GM23338 (cell line): Measurements from ENCODE around the gene IL21R. TPM values are rescaled to one million over a fixed set of nuclear protein-coding genes. Genes with fewer than 3 reads are reported as not detected.

ENCODE experiments used
- ATAC-seq: fragments of 200-7000 bp; cut with Tn5 transposase; 3 replicates; pipeline ENCODE4 v1.9.1; 2020
- DNase-seq: peaks from one replicate; pipeline ENCODE4 v3.0.0-alpha.2; 2015; ENCODE audit warnings: low spot score
- H2AFZ ChIP-seq: fragments of 200-600 bp; sonication (generic); 2 replicates; pipeline ENCODE4 v1.8.0; 2016; ENCODE audit warnings: antibody characterized with exemption, mild to moderate bottlenecking, moderate library complexity
- H3F3A ChIP-seq: fragments of 200-600 bp; sonication (generic); replicated peaks from 2 replicates; pipeline ENCODE4 v1.8.0; 2017; ENCODE audit warnings: antibody characterized with exemption, mixed run types, low read depth
- H3K27ac ChIP-seq: fragments of 200-600 bp; sonication (generic); 2 replicates; pipeline ENCODE4 v1.6.1; 2016; ENCODE audit warnings: low read depth
- H3K27me3 ChIP-seq: fragments of 200-600 bp; sonication (generic); 2 replicates; pipeline ENCODE4 v1.8.0; 2016; ENCODE audit warnings: mild to moderate bottlenecking, mixed run types, moderate library complexity; ENCODE audit not compliant: insufficient read depth
- H3K36me3 ChIP-seq: fragments of 200-600 bp; sonication (generic); 2 replicates; pipeline ENCODE4 v1.8.0; 2016; ENCODE audit warnings: mild to moderate bottlenecking; ENCODE audit not compliant: insufficient read depth
- H3K4me1 ChIP-seq: fragments of 200-600 bp; sonication (generic); 2 replicates; pipeline ENCODE4 v1.8.0; 2016; ENCODE audit warnings: mild to moderate bottlenecking, moderate library complexity; ENCODE audit not compliant: insufficient read depth
- H3K4me2 ChIP-seq: fragments of 200-600 bp; sonication (generic); 2 replicates; pipeline ENCODE4 v1.7.1; 2017; ENCODE audit warnings: mixed run types
- H3K4me3 ChIP-seq: fragments of 200-600 bp; sonication (generic); 2 replicates; pipeline ENCODE4 v1.6.1; 2016; ENCODE audit warnings: mixed run types
- H3K79me2 ChIP-seq: fragments of 200-600 bp; sonication (generic); replicated peaks from 2 replicates; pipeline ENCODE4 v1.8.0; 2017; ENCODE audit warnings: mild to moderate bottlenecking; ENCODE audit not compliant: insufficient read depth
- H3K9me2 ChIP-seq: fragments of 200-600 bp; sonication (generic); 2 replicates; pipeline ENCODE4 v1.8.0; 2017; ENCODE audit not compliant: insufficient read depth
- H4K20me1 ChIP-seq: fragments of 200-600 bp; sonication (generic); replicated peaks from 2 replicates; pipeline ENCODE4 v1.8.0; 2017; ENCODE audit warnings: mild to moderate bottlenecking; ENCODE audit not compliant: insufficient read depth
- H3K27ac Mint-ChIP-seq: 2 replicates; pipeline ENCODE4 v1.8.0; 2020; ENCODE audit warnings: inconsistent platforms, mild to moderate bottlenecking, moderate library complexity, mixed read lengths
- H3K27me3 Mint-ChIP-seq: 3 replicates; pipeline ENCODE4 v1.8.0; 2022; ENCODE audit warnings: low read depth, mild to moderate bottlenecking, moderate library complexity, mixed read lengths, inconsistent platforms; ENCODE audit not compliant: insufficient read depth, poor library complexity
- H3K36me3 Mint-ChIP-seq: 3 replicates; pipeline ENCODE4 v1.8.0; 2021; ENCODE audit warnings: low read depth, mild to moderate bottlenecking, inconsistent platforms, moderate library complexity, mixed read lengths
- H3K4me1 Mint-ChIP-seq: 3 replicates; pipeline ENCODE4 v1.8.0; 2020; ENCODE audit warnings: mild to moderate bottlenecking, inconsistent platforms, mixed read lengths
- H3K4me3 Mint-ChIP-seq: 3 replicates; pipeline ENCODE4 v1.8.0; 2021; ENCODE audit warnings: moderate library complexity, mild to moderate bottlenecking, inconsistent platforms, mixed read lengths
- H3K9me3 Mint-ChIP-seq: 3 replicates; pipeline ENCODE4 v1.8.0; 2020; ENCODE audit warnings: moderate library complexity, mild to moderate bottlenecking, inconsistent platforms, mixed read lengths
- EZH2 ChIP-seq: fragments of 200-600 bp; sonication (generic); IDR thresholded peaks from one replicate; pipeline ENCODE4 v1.8.0; 2017; ENCODE audit warnings: antibody characterized with exemption, mild to moderate bottlenecking, low read depth; ENCODE audit not compliant: unreplicated experiment
- EZH2phosphoT487 ChIP-seq: fragments of 200-600 bp; sonication (generic); IDR thresholded peaks from one replicate; pipeline ENCODE4 v1.8.1; 2018; ENCODE audit warnings: antibody characterized with exemption; ENCODE audit not compliant: unreplicated experiment
- JUNB ChIP-seq: IDR thresholded peaks from one replicate; pipeline ENCODE4 v1.6.1; 2016; ENCODE audit warnings: antibody characterized with exemption; ENCODE audit not compliant: unreplicated experiment
- NANOG ChIP-seq: IDR thresholded peaks from 2 replicates; pipeline ENCODE4 v1.6.1; 2016; ENCODE audit warnings: antibody characterized with exemption, borderline replicate concordance
- POLR2AphosphoS5 ChIP-seq: IDR thresholded peaks from 2 replicates; pipeline ENCODE4 v1.6.1; 2016; ENCODE audit warnings: antibody characterized with exemption, low read depth
- STAT1 ChIP-seq: IDR thresholded peaks from one replicate; pipeline ENCODE4 v1.6.1; 2016; ENCODE audit warnings: antibody characterized with exemption; ENCODE audit not compliant: unreplicated experiment
- ZNF114 ChIP-seq: fragments of 250-450 bp; sonication (Bioruptor Pico); IDR thresholded peaks from 2 replicates; pipeline ENCODE4 v1.5.0; 2020; ENCODE audit warnings: mild to moderate bottlenecking, moderate library complexity
- polyA plus RNA-seq: library from polyadenylated mRNA; unstranded; fragments of >200 nt; fragmentation: Nextera tagmentation; extraction: Ambion mirVana; gene quantifications from 2 replicates; pipeline ENCODE4 v1.2.1, GENCODE V29; 2016
- total RNA-seq: library from RNA; depleted of rRNA; stranded (reverse); fragments of >200 nt; shearing (Covaris generic); gene quantifications from 2 replicates; pipeline ENCODE4 v1.2.3, GENCODE V29; 2014
- TF ChIP-seq, protein P1 (sequence below), 2 experiments: fragments of 200-600 bp in 1 of 2; sonication (generic) in 1 of 2; conservative IDR thresholded peaks; 2 replicates each; pipeline versions ENCODE4 v1.5.1 to v1.6.1; 2016 to 2017; ENCODE audit warnings: antibody characterized with exemption in 2 of 2, low read depth in 2 of 2, mild to moderate bottlenecking in 2 of 2, moderate library complexity in 1 of 2
- TF ChIP-seq, protein P2 (sequence below): IDR thresholded peaks from one replicate; pipeline ENCODE4 v1.6.1; 2018; ENCODE audit warnings: antibody characterized with exemption; ENCODE audit not compliant: unreplicated experiment

The IL21R gene
- total and polyA plus RNA-seq, 2 experiments from 2014 or later: 0.42 to 2.6 TPM

DNA sequence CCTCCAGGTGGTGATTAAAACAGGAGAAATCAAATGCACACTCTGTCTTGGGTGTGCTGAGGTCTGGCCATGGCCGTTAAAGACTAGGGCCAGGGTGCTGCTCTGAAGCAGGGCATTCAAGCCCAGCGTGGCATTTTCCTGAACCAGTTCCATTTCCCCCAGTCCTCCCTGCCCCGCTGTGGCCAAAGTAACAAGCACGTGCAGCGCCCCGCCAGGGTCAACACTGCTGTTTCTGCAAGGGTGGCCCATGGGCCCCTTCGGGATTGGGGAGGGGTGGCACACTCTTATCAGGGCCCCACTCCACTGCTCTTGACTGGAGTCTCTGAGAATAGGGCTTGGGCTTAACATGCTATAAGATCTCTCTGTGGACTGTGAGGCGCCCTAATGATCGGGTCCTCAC lies 72.9 kb downstream of the IL21R start (continued):
- TF ChIP-seq, protein P1, sequence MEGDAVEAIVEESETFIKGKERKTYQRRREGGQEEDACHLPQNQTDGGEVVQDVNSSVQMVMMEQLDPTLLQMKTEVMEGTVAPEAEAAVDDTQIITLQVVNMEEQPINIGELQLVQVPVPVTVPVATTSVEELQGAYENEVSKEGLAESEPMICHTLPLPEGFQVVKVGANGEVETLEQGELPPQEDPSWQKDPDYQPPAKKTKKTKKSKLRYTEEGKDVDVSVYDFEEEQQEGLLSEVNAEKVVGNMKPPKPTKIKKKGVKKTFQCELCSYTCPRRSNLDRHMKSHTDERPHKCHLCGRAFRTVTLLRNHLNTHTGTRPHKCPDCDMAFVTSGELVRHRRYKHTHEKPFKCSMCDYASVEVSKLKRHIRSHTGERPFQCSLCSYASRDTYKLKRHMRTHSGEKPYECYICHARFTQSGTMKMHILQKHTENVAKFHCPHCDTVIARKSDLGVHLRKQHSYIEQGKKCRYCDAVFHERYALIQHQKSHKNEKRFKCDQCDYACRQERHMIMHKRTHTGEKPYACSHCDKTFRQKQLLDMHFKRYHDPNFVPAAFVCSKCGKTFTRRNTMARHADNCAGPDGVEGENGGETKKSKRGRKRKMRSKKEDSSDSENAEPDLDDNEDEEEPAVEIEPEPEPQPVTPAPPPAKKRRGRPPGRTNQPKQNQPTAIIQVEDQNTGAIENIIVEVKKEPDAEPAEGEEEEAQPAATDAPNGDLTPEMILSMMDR (conservative IDR thresholded peaks at IDR 0.05; ENCODE audit: low read depth in 2 of 2): no peak
- TF ChIP-seq, protein P2, sequence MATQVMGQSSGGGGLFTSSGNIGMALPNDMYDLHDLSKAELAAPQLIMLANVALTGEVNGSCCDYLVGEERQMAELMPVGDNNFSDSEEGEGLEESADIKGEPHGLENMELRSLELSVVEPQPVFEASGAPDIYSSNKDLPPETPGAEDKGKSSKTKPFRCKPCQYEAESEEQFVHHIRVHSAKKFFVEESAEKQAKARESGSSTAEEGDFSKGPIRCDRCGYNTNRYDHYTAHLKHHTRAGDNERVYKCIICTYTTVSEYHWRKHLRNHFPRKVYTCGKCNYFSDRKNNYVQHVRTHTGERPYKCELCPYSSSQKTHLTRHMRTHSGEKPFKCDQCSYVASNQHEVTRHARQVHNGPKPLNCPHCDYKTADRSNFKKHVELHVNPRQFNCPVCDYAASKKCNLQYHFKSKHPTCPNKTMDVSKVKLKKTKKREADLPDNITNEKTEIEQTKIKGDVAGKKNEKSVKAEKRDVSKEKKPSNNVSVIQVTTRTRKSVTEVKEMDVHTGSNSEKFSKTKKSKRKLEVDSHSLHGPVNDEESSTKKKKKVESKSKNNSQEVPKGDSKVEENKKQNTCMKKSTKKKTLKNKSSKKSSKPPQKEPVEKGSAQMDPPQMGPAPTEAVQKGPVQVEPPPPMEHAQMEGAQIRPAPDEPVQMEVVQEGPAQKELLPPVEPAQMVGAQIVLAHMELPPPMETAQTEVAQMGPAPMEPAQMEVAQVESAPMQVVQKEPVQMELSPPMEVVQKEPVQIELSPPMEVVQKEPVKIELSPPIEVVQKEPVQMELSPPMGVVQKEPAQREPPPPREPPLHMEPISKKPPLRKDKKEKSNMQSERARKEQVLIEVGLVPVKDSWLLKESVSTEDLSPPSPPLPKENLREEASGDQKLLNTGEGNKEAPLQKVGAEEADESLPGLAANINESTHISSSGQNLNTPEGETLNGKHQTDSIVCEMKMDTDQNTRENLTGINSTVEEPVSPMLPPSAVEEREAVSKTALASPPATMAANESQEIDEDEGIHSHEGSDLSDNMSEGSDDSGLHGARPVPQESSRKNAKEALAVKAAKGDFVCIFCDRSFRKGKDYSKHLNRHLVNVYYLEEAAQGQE: no peak
- no peak for TF ChIP-seq EZH2

DNA sequence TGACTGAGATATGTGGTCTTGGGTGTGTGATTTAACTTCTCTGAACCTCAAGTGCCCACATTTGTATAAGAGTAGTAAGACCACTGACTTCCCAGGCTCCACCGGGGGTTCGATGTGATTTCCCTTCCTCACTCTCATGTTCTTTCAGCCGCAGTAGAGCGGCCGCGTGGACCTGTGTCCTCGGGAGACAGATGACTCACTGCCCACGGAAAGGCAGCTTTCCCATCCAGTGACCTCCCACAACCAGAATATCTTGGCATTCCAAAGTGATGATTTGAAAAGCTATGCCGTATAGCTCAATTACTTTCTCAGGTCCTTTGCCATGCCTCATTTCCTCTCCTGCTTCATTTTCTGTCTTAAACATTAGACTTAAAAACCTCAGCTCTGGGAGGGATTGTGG lies 73.6 kb downstream of the IL21R start:
- no peak for ATAC-seq

DNA sequence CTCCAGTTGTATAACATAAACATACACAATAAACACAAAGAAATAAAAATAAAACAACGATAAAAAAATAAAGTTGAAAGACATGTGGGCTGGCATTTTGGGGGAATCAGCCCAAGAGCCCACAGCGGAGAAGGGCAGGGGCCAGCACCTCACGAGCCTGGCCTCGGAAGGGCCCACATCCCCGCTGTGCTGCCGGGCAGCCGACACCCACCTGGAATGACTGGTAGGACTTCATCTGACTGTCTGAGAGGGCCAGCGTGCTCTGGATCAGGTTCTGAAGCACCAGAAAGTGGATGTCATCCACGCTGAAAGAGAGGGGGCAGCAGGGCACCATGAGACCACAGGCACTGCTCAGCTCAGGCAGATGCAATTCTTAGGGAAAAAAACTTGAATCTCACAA lies 74.3 kb downstream of the IL21R start:
- H3F3A ChIP-seq: no peaks in the 10 kb centered on the region
- TF ChIP-seq POLR2AphosphoS5: no peak
- no peak for ATAC-seq
- H3K27ac ChIP-seq: no peak overlapping the region
- H3K4me2 ChIP-seq: no peak overlapping the region
- H3K27me3 ChIP-seq: no peaks in the 10 kb centered on the region
- no peaks in the 10 kb centered on the region for H3K9me3 Mint-ChIP-seq
- no peak overlapping the region for H3K4me3 Mint-ChIP-seq
- no peak overlapping the region for H2AFZ ChIP-seq
- no peaks in the 10 kb centered on the region for H3K9me2 ChIP-seq
- H3K36me3 Mint-ChIP-seq: peaks cover 83% of the 10 kb centered on the region
- H3K27me3 Mint-ChIP-seq: peaks cover 5% of the 10 kb centered on the region
- H3K4me1 Mint-ChIP-seq: no peaks in the 10 kb centered on the region
- no peak for DNase-seq
- H3K79me2 ChIP-seq: no peaks in the 10 kb centered on the region
- H4K20me1 ChIP-seq: no peaks in the 10 kb centered on the region; the same call in none of the 2 replicates
- no peaks in the 10 kb centered on the region for H3K4me1 ChIP-seq
- no peak overlapping the region for H3K27ac Mint-ChIP-seq
- no peak overlapping the region for H3K4me3 ChIP-seq
- peaks cover 43% of the 10 kb centered on the region for H3K36me3 ChIP-seq

More for the DNA sequence above, 73.6 kb downstream of the IL21R start:
- Histone ChIP-seq H3K4me1 (no peaks in the 10 kb centered on the region), H3K27me3 (no peaks in the 10 kb centered on the region), H2AFZ (no peak overlapping the region), H3K79me2 (no peaks in the 10 kb centered on the region), H3K9me2 (no peaks in the 10 kb centered on the region), H3F3A (no peaks in the 10 kb centered on the region), H3K36me3 (peaks cover 42% of the 10 kb centered on the region), H4K20me1 (no peaks in the 10 kb centered on the region; the same call in 1 of the 2 replicates), H3K27ac (no peak overlapping the region), H3K4me2 (no peak overlapping the region), H3K4me3 (no peak overlapping the region)
- Mint-ChIP-seq H3K4me3 (no peak overlapping the region), H3K27me3 (peaks cover 5% of the 10 kb centered on the region), H3K27ac (no peak overlapping the region), H3K36me3 (peaks cover 83% of the 10 kb centered on the region), H3K9me3 (no peaks in the 10 kb centered on the region), H3K4me1 (no peaks in the 10 kb centered on the region)
- no peak for DNase-seq
- no peak for TF ChIP-seq JUNB
- no peak for TF ChIP-seq POLR2AphosphoS5
- no peak for TF ChIP-seq ZNF114
- TF ChIP-seq EZH2phosphoT487: no peak
- no peak for TF ChIP-seq NANOG
- TF ChIP-seq STAT1: no peak
- no peak for TF ChIP-seq EZH2
